Hematopoietic multipotent progenitor cell treated with erythropoietin and hydrocortisone succinate and interleukin-3 and kit ligand, for 15 days (in vitro differentiated cells): ENCODE results near the gene APMAP.

Source experiments
- DNase-seq: peaks from one replicate; pipeline ENCODE4 v3.0.0-alpha.2; 2015; ENCODE audit warnings: low spot score

APMAP gene

DNA sequence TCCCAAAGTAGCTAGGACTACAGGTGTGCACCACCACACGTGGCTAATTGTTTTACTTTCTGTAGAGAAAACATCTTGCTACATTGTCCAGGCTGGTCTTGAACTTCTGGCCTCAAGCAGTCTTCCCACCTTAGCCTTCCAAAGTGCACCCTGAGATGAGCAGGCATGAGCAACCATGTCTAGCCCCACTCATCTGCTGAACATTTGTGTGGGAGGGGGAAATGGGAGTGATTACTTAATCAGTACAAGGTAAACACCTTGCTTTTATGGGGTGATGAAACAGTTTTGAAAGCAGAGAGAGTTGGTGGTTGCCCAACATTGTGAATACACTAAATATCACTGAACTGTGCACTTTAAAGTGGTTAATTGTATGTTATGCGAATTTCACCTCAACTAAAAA lies 5.3 kb downstream of the APMAP start:
- no peak for DNase-seq

DNA sequence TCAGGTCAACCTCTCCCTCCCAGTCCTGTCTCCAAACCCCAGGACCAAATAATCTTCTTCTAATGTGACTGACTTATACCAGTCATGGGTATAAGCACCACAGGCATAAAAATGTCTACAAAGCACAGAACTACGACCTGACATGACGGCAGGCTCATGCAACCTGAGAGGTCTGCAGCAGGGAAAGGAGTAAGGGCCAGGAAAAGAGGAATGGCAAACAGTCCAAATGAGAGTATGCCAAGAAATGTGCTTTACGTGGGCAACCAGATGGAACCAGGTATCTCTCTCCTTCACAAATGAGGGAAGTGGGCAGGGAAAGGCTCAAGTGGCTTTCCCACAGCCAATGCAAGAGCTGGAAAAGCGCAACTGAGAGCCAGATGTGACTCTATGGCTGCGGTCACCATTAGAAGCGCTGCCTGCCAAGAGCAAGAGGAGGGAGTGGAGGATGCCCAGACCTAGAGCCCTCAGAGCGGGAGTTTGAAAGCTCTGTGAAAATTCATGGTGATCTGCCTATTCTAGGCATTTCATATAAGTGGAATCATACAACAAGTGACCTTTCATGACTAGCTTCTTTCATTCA lies 6.0 kb downstream of the APMAP start:
- no peak for DNase-seq

DNA sequence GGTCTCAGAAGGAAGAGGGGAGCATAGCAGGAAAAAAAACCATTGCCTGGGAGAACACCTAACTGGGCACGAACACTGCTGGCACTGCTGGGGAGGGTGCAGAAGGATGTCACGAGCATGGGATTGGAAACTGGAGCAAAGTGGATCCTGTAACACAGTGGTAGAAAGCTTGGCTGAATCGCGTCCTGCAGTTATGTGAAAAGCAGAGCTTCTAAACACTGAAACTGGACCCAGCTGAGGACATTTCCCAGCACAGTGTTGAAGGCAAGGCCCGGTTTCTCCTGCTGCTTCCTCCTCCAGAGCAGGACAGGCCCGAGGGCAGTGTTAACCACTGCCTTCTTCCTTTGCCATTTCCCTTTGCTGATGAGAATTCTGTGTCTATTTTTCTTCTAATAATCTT lies 6.7 kb downstream of the APMAP start:
- DNase-seq: no peak

DNA sequence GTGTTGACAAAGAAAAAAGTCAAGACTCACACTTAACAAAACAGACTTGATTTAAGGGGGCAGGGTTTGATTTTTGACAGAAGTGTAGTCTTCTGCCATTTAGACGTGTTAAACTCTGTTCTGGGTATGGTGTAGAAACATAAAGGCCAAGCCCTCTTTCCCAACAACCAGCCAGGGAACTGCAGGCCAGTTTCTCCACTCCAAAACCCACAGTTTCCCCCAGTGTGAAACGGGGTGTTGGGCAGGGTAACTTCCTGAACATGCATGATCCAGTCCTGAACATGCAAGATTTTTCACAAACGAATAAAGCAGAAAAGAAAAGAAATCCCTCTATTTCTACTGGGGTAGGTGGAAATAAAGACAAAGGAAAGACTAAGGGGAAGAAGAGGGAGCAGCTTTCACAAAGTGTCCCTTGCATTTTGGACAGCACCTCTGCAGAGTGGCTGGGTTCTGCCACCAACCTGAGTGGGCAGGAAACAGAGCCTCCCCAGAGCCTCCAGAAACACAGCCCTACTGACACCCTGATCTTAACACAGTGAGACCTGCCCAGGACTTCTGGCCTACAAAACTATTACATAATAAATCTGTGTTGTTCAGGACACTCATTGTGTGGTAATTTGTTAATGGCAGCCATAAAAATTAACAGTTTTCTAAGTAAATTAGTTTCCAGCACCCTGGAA lies 7.5 kb downstream of the APMAP start:
- no peak for DNase-seq

DNA sequence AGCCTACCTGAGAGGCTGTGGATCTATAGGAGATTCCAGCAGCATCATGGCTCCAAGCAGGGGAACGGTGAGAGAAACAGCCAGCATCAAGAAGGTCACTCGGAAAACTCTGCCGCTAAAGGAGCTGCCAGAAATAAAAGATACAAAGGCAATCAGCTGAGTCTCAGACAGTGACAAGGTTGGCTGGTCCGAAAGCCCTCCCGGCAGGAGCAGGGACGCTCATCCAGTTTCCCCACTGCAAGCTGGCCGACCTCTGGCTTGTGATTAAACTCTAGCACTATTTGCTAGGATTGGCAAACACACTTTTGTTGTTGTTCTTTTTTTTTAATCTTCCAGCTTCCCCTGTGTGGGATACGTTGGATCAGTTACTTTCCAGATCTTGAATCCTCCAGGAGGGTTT lies 8.7 kb downstream of the APMAP start:
- no peak for DNase-seq

DNA sequence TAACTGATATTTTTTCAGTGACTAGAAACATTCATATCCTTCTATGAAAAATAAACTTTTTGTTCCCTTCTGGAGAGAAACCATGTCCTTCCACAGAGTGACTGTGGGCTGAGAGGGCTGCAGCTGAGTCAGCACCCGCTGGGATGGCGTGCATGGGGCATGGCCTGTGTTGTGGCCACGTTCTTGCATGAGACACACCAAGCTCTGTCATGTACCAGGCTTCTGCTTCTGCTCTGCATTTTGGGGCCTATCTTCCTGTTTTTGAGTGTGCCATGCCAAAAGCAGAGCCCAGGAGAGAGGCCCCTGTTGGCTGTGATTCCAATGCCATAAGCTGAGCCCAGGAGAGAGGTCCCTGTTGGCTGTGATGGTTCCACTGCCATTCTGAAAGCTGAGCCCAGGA lies 10.8 kb downstream of the APMAP start:
- no peak for DNase-seq

DNA sequence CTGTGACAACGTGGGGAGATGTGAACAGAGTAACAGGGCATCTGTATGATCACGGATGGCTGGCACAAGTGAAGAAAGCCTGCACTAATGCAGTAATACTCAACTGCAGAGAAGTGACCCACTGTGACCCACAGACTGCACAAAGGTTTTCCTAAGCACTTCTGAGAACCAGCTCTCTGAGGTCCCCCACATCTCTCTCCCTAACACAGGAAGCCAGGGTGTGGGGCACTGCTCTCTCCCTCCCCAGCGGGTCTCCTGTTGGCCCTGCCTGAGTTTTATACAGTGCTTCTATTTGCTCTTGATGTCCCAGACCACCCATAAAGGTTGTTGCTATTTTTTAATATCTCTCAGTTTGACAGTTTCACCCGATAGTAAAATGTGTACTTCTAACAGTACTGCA lies 11.3 kb downstream of the APMAP start:
- no peak for DNase-seq

DNA sequence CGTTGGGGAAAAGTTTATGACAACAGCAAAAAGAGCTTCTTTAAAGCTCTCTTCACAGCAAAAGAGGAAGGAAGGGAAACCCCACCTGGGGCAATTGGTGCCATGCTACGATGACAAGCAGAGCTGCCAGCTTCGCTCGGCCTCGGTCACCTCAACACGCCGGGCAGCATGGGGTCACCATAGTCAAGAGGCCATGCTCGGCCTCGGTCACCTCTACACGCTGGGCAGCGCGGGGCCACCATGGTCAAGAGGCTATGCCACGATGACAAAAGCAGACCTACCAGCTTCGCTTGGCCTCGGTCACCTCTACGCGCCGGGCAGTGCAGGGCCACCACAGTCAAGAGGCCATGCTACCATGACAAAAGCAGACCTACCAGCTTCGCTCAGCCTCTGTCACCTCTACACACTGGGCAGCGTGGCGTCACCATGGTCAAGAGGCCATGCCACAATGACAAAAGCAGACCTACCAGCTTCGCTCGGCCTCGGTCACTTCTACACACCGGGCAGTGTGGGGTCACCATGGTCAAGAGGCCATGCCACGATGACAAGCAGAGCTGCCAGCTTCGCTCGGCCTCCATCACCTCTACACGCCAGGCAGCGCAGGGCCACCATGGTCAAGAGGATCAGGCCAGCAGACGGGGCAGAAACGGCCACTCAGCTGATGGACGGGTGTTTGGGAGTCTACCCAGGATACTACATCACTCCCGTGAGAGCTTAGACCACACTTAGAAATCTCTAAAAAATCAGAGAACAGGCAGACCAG lies 12.1 kb downstream of the APMAP start:
- DNase-seq: no peak

DNA sequence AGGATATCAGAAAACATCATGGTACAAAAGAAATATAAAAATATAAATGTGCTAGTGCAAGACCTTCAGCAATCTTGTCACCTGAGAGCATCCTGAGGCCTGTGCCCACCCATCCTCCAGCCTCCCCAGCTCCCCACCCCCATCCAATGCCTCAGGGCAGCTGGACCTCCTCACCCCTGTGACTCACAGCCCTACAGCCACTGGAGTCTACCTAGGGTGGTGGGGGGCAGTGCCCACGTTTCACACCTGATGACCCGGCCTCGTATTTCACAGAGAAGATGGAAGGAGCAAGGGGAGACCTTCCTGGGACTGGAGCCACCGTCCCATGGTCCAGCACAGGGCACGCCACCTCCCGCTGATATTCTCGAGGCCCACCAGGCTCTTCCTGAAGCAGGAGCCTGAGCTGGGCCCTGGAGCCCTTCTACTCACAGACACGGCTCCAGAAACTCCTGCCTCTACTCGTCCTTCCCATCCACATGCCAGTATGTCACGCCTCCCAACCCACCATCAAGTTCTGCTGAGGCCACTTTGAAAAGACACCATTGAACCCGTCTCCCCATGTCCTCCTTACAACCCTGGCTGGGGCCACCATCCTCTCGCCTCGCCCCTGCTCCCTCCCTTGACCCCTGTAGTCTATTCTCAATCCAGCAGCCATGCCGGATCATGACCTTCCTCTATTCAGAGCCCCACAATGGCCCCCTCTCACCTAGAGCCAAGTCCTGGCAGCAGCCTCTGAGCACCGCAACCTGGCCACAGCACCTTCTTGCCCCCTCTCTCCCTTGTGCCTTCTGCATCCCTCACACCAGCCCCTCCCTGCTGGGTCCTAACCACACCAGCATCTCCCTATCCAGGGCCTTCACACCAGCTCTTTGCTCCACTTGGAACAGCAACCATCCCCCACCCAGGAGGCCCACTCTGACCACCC lies 13.3 kb downstream of the APMAP start:
- DNase-seq: no peak

DNA sequence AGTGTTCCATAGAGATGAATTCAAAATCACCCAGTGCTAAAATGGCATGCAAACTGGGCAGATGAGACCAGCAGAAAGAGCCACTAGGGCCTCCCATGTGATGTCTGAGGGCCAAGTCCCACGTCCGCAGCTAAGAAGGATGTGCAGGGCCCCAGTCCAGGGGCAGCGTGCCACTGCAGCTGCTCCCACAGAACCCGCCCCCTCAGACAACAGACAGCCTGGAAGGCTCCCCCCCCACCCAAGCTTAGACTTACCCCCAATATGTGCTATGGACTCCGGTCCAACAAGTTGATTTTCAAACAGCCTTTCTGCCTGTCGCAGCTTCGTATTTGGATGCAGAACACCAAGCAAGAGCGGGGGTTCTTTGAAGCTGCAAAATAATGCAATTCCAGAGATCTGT lies 14.0 kb downstream of the APMAP start:
- DNase-seq: no peak

DNA sequence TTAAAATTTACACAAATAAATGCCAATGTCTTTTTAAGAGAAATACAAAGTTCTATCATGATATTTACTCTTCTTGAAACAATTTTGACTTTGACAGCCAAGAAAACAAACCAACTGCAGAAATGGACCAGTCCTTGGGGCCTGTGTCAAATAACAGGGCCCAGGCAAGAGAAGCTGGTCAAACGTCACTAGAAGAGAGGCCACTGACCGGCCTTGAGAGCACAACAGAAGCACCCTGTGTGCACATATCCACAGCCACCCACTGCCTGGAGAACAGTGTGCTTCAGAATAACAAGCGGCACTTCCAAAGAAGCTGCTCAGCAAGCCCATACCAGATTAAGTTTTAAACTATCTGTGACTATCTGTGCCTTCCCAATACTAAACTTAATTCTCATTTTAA lies 14.8 kb downstream of the APMAP start:
- DNase-seq: no peak

DNA sequence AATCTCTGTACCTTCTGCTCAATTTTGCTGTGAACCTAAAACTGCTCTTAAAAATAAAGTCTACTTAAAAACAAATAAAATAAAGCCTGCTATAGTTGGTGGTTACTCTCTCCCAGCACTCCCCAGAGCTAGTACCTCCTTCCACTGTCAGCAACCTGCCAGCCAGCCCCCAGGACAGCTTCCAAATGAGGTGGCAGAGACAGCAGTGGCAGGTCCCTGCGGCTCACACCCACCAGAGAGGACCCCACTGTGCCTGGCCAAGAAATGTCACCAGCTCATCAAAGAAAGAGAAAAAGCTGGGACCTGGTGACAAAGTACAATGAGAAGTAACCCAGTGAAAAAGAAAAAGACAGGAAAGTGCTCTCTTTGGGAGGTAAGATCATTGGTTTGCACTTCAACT lies 15.2 kb downstream of the APMAP start:
- no peak for DNase-seq

DNA sequence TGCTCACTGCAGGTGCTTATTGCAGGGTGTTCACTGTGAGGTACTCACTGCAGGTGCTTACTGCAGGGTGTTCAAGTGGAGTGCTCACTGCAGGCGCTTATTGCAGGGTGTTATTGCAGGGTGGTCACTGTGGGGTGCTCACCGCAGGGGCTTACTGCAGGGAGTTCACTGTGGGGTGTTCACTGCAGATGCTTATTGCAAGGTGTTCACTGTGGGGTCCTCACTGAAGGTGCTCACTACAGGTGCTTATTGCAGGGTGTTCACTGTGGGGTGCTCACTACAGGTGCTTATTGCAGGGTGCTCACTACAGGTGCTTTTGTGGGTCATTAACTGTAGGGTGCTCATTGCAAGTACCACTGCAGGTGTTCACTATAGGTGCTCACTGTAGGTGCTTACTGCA lies 20.2 kb downstream of the APMAP start:
- DNase-seq: no peak

DNA sequence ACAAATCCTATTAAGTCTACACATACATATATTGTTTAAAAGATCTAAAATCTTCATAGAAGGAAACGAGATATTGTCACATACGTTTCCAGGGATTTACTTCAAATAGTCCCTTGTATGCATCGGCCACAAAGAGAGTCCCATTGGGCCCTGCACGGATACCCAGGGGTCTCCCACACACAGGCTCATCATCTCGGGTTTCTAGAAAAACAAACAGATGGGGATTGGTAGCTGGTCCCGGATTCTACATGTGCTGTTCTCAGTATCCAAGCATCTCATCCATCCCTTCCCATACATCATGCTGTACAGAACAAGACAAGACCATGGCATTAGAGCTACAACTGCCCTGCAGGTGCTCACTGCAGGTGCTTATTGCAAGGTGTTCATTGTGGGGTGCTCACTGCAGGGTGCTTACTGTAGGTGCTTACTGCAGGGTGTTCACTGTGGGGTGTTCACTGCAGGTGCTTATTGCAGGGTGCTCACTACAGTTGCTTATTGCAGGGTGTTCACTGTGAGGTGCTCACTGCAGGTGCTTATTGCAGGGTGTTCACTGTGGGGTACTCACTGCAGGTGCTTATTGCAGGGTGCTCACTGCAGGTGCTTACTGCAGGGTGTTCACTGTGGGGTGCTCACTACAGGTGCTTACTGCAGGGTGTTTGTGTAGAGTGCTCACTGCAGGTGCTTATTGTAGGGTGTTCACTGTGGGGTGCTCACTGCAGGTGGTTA lies 21.0 kb downstream of the APMAP start:
- DNase-seq: no peak

DNA sequence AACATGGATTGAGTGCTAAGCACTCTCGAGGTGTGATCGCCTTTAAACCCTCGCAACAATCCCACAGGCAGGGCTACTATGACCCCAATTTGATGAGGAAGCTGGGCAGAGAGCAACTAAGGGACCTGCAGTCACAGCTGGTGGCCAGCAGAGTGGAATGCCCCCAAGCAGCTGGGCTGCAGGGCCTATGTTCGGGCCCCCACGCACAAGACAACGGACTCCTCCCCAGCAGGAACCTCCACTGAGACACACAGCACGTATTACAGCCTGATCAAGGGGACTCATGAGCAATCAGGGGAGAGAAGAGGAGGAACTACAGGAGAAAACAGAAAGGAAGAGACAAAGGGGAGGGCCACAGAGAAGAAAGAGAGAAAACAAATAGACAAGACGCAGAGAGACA lies 21.8 kb downstream of the APMAP start:
- no peak for DNase-seq

DNA sequence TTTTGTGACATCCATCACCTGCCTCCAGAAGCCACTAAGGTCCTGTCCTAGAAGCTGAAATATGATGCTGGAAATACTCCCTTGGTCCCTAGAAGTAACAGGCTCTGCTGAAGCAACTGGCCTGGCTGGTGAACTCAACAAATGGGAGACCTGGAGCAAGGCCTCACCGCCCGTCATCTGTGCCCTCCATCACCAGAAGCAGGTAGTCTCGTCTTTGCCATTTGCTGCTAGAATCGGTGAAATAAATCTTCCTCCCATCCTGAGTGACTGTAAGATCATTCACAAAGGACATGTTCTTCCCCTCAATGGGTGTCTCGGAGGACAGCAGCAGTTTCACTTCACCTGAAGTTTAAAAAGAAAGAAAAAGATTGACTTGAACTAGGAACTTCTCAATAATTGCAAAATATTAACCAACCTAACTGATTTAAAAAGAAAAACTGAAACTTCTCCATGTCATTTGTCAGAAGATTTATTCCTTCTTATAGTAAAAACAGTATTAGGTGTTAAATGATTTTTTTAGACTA lies 22.5 kb downstream of the APMAP start:
- no peak for DNase-seq

DNA sequence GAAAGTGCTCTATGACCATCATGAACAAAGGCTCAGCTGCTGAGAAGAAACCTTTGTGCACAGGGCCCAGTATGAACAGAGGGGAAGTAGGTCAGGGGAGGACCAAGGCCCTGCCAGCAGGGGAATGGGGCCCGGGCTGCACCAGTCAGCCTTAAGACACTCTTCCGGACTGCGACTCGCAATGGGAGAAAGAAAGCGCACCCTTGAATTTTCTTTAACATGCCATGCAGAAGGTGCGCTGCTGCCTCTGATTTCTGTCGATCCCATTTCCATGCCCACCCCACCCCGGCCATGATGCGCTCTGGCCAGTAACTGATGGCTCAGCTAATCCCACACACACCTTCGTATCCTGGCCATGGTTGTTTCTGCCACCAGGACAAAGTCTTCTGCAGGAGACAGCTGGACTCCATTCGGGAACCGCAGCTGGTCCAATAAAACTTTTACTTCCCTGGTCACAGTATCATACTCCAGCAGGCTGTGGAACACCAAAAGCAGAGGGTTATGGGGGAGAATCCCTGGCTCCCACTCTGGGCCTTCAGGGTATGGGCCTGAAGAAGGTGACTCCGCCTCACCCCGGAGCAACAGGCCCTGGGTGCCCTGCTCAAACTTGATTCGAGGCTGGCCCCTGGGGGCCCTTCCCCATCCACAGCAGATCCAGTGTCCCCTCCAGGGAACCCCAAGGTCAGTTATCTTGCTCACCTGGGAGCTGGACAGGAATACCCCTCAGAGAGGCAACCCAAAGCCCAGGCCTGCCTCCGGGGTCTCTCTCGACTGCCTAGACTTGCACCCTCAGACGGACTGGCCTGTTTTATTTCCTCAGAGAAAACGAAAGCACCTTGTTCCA lies 23.1 kb downstream of the APMAP start:
- DNase-seq: no peak

DNA sequence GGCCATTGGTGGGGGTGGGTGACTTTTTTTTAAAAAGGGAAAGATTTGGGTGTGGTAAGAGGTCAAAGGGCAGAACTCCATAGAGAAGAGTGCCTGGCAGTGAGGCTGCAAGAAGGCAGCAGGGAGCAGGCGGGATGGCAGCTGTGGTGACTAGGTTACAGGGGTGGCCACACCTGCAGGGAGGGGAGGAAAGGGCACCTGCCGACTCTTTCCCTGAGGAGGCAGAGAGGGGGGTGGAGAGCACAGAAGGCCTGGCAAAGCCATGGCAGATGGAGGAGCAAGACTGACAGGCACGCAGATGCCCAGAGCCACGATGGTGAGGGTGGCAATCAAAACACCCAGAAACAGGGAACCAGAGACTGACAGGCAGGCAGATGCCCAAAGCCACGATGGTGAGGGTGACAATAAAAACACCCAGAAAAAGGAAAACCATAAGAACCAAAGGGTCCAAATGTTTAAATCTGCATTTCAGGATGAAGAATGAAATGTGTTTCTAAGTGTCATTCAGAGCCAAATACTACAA lies 24.2 kb downstream of the APMAP start:
- no peak for DNase-seq

DNA sequence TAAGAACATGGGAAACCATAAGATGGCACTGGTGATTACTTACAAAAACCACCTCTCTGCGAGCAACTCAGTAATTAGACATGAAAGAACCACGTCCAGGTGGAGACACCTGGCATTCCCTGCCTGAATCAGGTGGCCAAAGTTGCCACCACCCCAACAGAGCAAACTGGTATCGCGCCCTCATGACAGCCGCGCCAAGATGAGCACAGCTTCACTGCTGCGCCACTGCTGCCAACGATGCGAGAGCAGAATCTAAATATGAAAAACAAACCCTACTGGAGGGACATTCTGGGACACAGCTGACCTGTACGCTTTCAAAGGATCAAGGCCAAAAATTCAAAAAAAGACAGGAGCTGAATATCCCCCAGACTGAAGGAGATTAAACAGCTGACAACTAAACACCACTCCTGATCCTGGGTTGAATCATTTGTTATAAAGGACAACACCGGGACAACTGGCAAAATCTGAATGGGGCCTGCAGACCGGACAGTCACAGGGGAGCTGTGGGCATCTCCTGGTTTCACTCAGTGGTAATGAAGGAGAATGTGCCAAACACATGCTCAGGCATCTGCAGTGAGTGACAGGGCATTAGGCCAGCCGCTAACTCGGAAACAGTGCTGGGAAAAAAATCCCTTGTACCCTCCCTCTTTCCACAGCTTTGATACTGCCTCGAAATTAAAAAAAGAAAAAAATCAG lies 26.1 kb downstream of the APMAP start:
- DNase-seq: no peak
